ENCODE measurements around the gene SHISA6. TPM values are rescaled to one million over a fixed set of nuclear protein-coding genes. Genes with fewer than 3 reads are reported as not detected.

Gene SHISA6
- total RNA-seq, 1 experiment from 2014 or later = not detected

DNA sequence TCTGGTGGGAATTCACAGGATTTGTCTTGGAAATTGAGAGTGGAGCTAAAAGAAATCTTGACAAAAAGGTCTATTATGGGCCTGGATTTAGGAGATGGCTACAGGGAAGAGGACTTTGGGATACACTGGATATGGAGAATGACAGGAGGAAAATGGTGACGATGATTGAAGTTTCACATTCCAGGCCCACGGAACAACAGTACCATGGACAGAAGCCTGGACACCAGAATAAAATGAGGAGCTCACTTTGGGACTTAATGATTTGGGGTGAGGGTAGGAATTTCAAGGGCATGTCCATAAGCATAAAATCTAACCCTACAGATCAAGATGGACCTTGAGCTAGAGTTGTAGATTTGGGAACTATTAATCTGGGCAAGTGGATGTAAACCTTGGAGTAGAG is 309.4 kb downstream of the SHISA6 start:
- Histone ChIP-seq H3K9me3 (ENCODE audit: control insufficient read depth, insufficient read depth, low read depth, low read length) (no peaks in the 10 kb centered on the region), H3K27ac (ENCODE audit: low read length) (no peak overlapping the region), H3K4me3 (ENCODE audit: low read depth in 2 of 2, low read length in 2 of 2) (no peak overlapping the region), H3K27me3 (ENCODE audit: control insufficient read depth, insufficient read depth, low read length) (no peaks in the 10 kb centered on the region), H3K36me3 (ENCODE audit: control insufficient read depth, insufficient read depth, low read length) (no peaks in the 10 kb centered on the region), H3K4me1 (ENCODE audit: control insufficient read depth, insufficient read depth, low read length) (no peaks in the 10 kb centered on the region)
- no peak for DNase-seq (ENCODE audit: low read depth, low spot score)
- BruUV-seq (replicated peaks) = no TSS peak
- intact Hi-C loops (cut with micrococcal nuclease; ENCODE audit: unreplicated experiment) = no loop called here
- ATAC-seq = no peak
- in situ Hi-C loops (cut with HindIII; ENCODE audit: low pct_unique_long_range_greater_than_20kb, low sequenced_read_pairs) = no loop called here
- CTCF ChIA-PET = no interaction called here
- POLR2A ChIA-PET = no interaction called here
- TF ChIP-seq, protein P1, sequence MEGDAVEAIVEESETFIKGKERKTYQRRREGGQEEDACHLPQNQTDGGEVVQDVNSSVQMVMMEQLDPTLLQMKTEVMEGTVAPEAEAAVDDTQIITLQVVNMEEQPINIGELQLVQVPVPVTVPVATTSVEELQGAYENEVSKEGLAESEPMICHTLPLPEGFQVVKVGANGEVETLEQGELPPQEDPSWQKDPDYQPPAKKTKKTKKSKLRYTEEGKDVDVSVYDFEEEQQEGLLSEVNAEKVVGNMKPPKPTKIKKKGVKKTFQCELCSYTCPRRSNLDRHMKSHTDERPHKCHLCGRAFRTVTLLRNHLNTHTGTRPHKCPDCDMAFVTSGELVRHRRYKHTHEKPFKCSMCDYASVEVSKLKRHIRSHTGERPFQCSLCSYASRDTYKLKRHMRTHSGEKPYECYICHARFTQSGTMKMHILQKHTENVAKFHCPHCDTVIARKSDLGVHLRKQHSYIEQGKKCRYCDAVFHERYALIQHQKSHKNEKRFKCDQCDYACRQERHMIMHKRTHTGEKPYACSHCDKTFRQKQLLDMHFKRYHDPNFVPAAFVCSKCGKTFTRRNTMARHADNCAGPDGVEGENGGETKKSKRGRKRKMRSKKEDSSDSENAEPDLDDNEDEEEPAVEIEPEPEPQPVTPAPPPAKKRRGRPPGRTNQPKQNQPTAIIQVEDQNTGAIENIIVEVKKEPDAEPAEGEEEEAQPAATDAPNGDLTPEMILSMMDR (IDR thresholded peaks at IDR 0.05) = no peak
- no peak for TF ChIP-seq SIN3A (IDR thresholded peaks at IDR 0.05; ENCODE audit: borderline replicate concordance, insufficient read depth, low read depth, low read length)
- TF ChIP-seq TCF7L2 (IDR thresholded peaks at IDR 0.05; ENCODE audit: low read depth, low read length) = no peak
- no peak for TF ChIP-seq POLR2AphosphoS5 (IDR thresholded peaks at IDR 0.05; ENCODE audit: low read depth, low read length)
- TF ChIP-seq, protein P2, sequence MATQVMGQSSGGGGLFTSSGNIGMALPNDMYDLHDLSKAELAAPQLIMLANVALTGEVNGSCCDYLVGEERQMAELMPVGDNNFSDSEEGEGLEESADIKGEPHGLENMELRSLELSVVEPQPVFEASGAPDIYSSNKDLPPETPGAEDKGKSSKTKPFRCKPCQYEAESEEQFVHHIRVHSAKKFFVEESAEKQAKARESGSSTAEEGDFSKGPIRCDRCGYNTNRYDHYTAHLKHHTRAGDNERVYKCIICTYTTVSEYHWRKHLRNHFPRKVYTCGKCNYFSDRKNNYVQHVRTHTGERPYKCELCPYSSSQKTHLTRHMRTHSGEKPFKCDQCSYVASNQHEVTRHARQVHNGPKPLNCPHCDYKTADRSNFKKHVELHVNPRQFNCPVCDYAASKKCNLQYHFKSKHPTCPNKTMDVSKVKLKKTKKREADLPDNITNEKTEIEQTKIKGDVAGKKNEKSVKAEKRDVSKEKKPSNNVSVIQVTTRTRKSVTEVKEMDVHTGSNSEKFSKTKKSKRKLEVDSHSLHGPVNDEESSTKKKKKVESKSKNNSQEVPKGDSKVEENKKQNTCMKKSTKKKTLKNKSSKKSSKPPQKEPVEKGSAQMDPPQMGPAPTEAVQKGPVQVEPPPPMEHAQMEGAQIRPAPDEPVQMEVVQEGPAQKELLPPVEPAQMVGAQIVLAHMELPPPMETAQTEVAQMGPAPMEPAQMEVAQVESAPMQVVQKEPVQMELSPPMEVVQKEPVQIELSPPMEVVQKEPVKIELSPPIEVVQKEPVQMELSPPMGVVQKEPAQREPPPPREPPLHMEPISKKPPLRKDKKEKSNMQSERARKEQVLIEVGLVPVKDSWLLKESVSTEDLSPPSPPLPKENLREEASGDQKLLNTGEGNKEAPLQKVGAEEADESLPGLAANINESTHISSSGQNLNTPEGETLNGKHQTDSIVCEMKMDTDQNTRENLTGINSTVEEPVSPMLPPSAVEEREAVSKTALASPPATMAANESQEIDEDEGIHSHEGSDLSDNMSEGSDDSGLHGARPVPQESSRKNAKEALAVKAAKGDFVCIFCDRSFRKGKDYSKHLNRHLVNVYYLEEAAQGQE (IDR thresholded peaks at IDR 0.05; ENCODE audit: insufficient read depth in 1 of 2, low read depth in 2 of 2, low read length in 1 of 2) = no peak

DNA sequence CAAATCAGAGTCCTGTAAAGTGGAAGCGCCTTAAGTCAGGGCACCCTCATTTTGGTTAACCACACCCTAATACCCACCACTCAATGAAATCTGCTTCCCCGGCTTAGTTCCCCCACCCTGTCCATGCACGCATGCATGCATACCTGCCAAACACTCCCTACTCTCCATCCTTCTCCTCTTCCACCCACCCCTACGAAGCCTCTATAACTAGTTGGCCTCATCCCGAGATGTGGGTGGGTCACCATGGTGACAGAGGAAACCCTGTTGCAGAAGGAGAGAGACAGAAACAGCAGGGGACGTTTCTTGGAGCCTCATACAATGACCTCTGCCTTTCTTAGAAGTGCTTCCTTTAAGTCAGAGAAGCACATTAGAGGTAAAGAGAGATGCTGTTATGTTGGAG is 310.4 kb downstream of the SHISA6 start:
- no peak for ATAC-seq
- H3K36me3 ChIP-seq (ENCODE audit: control insufficient read depth, insufficient read depth, low read length) = no peaks in the 10 kb centered on the region
- intact Hi-C loops (cut with micrococcal nuclease; ENCODE audit: unreplicated experiment) = no loop called here

More for the DNA sequence above, 310.4 kb downstream of the SHISA6 start:
- no peaks in the 10 kb centered on the region for H3K4me1 ChIP-seq (ENCODE audit: control insufficient read depth, insufficient read depth, low read length)
- ChIA-PET POLR2A (no interaction called here), CTCF (no interaction called here)
- H3K27ac ChIP-seq (ENCODE audit: low read length) = no peak overlapping the region
- no peaks in the 10 kb centered on the region for H3K9me3 ChIP-seq (ENCODE audit: control insufficient read depth, insufficient read depth, low read depth, low read length)
- TF ChIP-seq, protein P1 (IDR thresholded peaks at IDR 0.05) = no peak
- TF ChIP-seq TCF7L2 (IDR thresholded peaks at IDR 0.05; ENCODE audit: low read depth, low read length) (no peak), POLR2AphosphoS5 (IDR thresholded peaks at IDR 0.05; ENCODE audit: low read depth, low read length) (no peak), SIN3A (IDR thresholded peaks at IDR 0.05; ENCODE audit: borderline replicate concordance, insufficient read depth, low read depth, low read length) (no peak)
- TF ChIP-seq, protein P2 (IDR thresholded peaks at IDR 0.05; ENCODE audit: insufficient read depth in 1 of 2, low read depth in 2 of 2, low read length in 1 of 2) = no peak
- H3K4me3 ChIP-seq (ENCODE audit: low read depth in 2 of 2, low read length in 2 of 2) = no peak overlapping the region
- no peak for DNase-seq (ENCODE audit: low read depth, low spot score)
- H3K27me3 ChIP-seq (ENCODE audit: control insufficient read depth, insufficient read depth, low read length) = no peaks in the 10 kb centered on the region
- BruUV-seq (replicated peaks) = no TSS peak
- in situ Hi-C loops (cut with HindIII; ENCODE audit: low pct_unique_long_range_greater_than_20kb, low sequenced_read_pairs) = no loop called here

All from Panc1 (cell line).